SK-N-SH (cell line): Measurements from ENCODE around the gene HCST. TPM values are rescaled to one million over a fixed set of nuclear protein-coding genes. Genes with fewer than 3 reads are reported as not detected.

ENCODE experiments used
- CTCF ChIA-PET: fragments of 300-600, 350-600 bp; formaldehyde crosslinking; extraction: SDS; loops from one replicate; lab custom pipeline; 2021; lab: Yijun Ruan, JAX
- POLR2A ChIA-PET: fragments of 350-600 bp; sonication (Branson Sonifier 250); formaldehyde crosslinking; extraction: SDS; loops from one replicate; lab custom pipeline; 2020; ENCODE audit warnings: antibody characterized with exemption, inconsistent platforms; lab: Yijun Ruan, JAX
- DNase-seq: peaks from one replicate; pipeline ENCODE4 v3.0.0; 2012
- H2AFZ ChIP-seq: fragments of 200-600 bp; sonication (generic); 2 replicates; pipeline ENCODE4 v1.8.1; 2016; ENCODE audit warnings: antibody characterized with exemption, mild to moderate bottlenecking, low read depth
- H3F3A ChIP-seq: fragments of 200-600 bp; sonication (generic); replicated peaks from 2 replicates; pipeline ENCODE3; 2016; ENCODE audit warnings: antibody characterized with exemption, mild to moderate bottlenecking; ENCODE audit not compliant: insufficient read depth
- H3K27ac ChIP-seq, 2 experiments: fragments of 200-500 bp in 1 of 2; fragments of 200-600 bp in 1 of 2; sonication (Bioruptor generic) in 1 of 2; sonication (generic), shearing (Covaris generic) in 1 of 2; 2 replicates each; pipeline versions ENCODE4 v1.5.1 to v1.6.1; 2014 to 2016; ENCODE audit warnings: low read depth in 2 of 2, inconsistent platforms in 1 of 2, low read length in 1 of 2, mild to moderate bottlenecking in 1 of 2, mixed read lengths in 1 of 2
- H3K27me3 ChIP-seq: fragments of 200-600 bp; sonication (generic), shearing (Covaris generic); 2 replicates; pipeline ENCODE4 v1.6.1; 2016; ENCODE audit warnings: mixed run types; ENCODE audit not compliant: insufficient read depth
- H3K36me3 ChIP-seq, 2 experiments: fragments of 200-500 bp in 1 of 2; fragments of 200-600 bp in 1 of 2; sonication (Bioruptor generic) in 1 of 2; sonication (generic) in 1 of 2; replicated peaks in 1 of 2; 2 replicates each; pipeline versions ENCODE3 to v1.5.1; 2014 to 2016; ENCODE audit warnings: low read length in 1 of 2, mild to moderate bottlenecking in 1 of 2; ENCODE audit not compliant: insufficient read depth in 2 of 2, control insufficient read depth in 1 of 2
- H3K4me1 ChIP-seq, 2 experiments: fragments of 200-500 bp in 1 of 2; fragments of 200-600 bp in 1 of 2; sonication (Bioruptor generic) in 1 of 2; sonication (generic), shearing (Covaris generic) in 1 of 2; 2 replicates each; pipeline versions ENCODE4 v1.5.1 to v1.6.1; 2014 to 2016; ENCODE audit warnings: low read depth in 1 of 2, low read length in 1 of 2, mixed run types in 1 of 2; ENCODE audit not compliant: insufficient read depth in 2 of 2, control insufficient read depth in 1 of 2
- H3K4me2 ChIP-seq: fragments of 200-600 bp; sonication (generic), shearing (Covaris generic); 2 replicates; pipeline ENCODE4 v1.6.1; 2017; ENCODE audit warnings: mixed run types
- H3K4me3 ChIP-seq, 2 experiments: fragments of 200-500 bp in 1 of 2; fragments of 200-600 bp in 1 of 2; sonication (Bioruptor generic) in 1 of 2; sonication (generic), shearing (Covaris generic) in 1 of 2; 2 replicates each; pipeline versions ENCODE4 v1.5.1 to v1.8.1; 2014 to 2016; ENCODE audit warnings: low read depth in 2 of 2, inconsistent platforms in 1 of 2, low read length in 1 of 2, mild to moderate bottlenecking in 1 of 2, mixed read lengths in 1 of 2, moderate library complexity in 1 of 2
- H3K79me2 ChIP-seq: fragments of 200-600 bp; sonication (generic); 2 replicates; pipeline ENCODE4 v1.8.1; 2017; ENCODE audit warnings: mild to moderate bottlenecking; ENCODE audit not compliant: insufficient read depth
- H3K9ac ChIP-seq: fragments of 200-600 bp; sonication (generic); 2 replicates; pipeline ENCODE4 v1.6.1; 2017; ENCODE audit warnings: mixed run types
- H3K9me2 ChIP-seq: fragments of 200-600 bp; sonication (generic); 2 replicates; pipeline ENCODE4 v1.6.1; 2017; ENCODE audit warnings: mixed run types
- H3K9me3 ChIP-seq: fragments of 200-600 bp; sonication (generic); 2 replicates; pipeline ENCODE4 v1.6.1; 2017; ENCODE audit warnings: mixed run types, mild to moderate bottlenecking, moderate library complexity
- H4K20me1 ChIP-seq: fragments of 200-600 bp; sonication (generic); 2 replicates; pipeline ENCODE4 v1.6.1; 2017; ENCODE audit warnings: mild to moderate bottlenecking, mixed run types; ENCODE audit not compliant: insufficient read depth
- CHD2 ChIP-seq: fragments of 150-350 bp; IDR thresholded peaks from 2 replicates; pipeline ENCODE4 v1.6.1; 2018; ENCODE audit warnings: low read length; ENCODE audit not compliant: partially characterized antibody
- ELF1 ChIP-seq: IDR thresholded peaks from 2 replicates; pipeline ENCODE4 v1.4.0; 2012
- FOSL2 ChIP-seq: IDR thresholded peaks from 2 replicates; pipeline ENCODE4 v1.4.0; 2012; ENCODE audit warnings: low read depth, mild to moderate bottlenecking, moderate library complexity, borderline replicate concordance
- FOXM1 ChIP-seq: IDR thresholded peaks from 2 replicates; pipeline ENCODE4 v1.4.0; 2012; ENCODE audit warnings: low read depth, mild to moderate bottlenecking
- GABPA ChIP-seq: IDR thresholded peaks from 2 replicates; pipeline ENCODE4 v1.4.0; 2012; ENCODE audit warnings: low read depth, mild to moderate bottlenecking
- JUND ChIP-seq: IDR thresholded peaks from 2 replicates; pipeline ENCODE4 v1.4.0; 2012
- MAX ChIP-seq: IDR thresholded peaks from 2 replicates; pipeline ENCODE4 v1.4.0; 2012; ENCODE audit warnings: low read depth
- NFIC ChIP-seq: IDR thresholded peaks from 2 replicates; pipeline ENCODE4 v1.4.0; 2012; ENCODE audit warnings: borderline replicate concordance
- NRF1 ChIP-seq: IDR thresholded peaks from 2 replicates; pipeline ENCODE4 v1.6.1; 2012; ENCODE audit warnings: low read depth, mild to moderate bottlenecking, low read length
- PBX3 ChIP-seq: IDR thresholded peaks from 2 replicates; pipeline ENCODE4; 2012
- RAD21 ChIP-seq: IDR thresholded peaks from 2 replicates; pipeline ENCODE4 v1.6.1; 2012; ENCODE audit warnings: mild to moderate bottlenecking, low read length
- REST ChIP-seq: IDR thresholded peaks from 2 replicates; pipeline ENCODE4 v1.6.1; 2012; ENCODE audit warnings: mild to moderate bottlenecking, low read depth, low read length, moderate library complexity
- RFX5 ChIP-seq: IDR thresholded peaks from 2 replicates; pipeline ENCODE4 v1.6.1; 2012; ENCODE audit warnings: mild to moderate bottlenecking, improper control_type of control experiment, low read length
- TAF1 ChIP-seq: IDR thresholded peaks from 2 replicates; pipeline ENCODE4 v1.6.1; 2012; ENCODE audit warnings: low read depth, mild to moderate bottlenecking, low read length, moderate library complexity, borderline replicate concordance
- TEAD4 ChIP-seq: IDR thresholded peaks from 2 replicates; pipeline ENCODE4 v1.4.0; 2012; ENCODE audit warnings: mild to moderate bottlenecking, borderline replicate concordance; ENCODE audit not compliant: insufficient read depth
- YY1 ChIP-seq: IDR thresholded peaks from 2 replicates; pipeline ENCODE4 v1.4.0; 2012; ENCODE audit warnings: low read depth, mild to moderate bottlenecking
- WGBS: methylation state at CpG from one replicate; pipeline ENCODE4 v1.1.6; 2017; ENCODE audit warnings: low lambda C conversion rate; 5-methylcytosine and 5-hydroxymethylcytosine counted together
- polyA plus RNA-seq, 3 experiments: library from polyadenylated mRNA; depleted of rRNA; stranded (reverse); fragments of >200 nt; gene quantifications; 2 replicates each; pipeline ENCODE4 v1.2.3, GENCODE V29; 2012
- TF ChIP-seq, protein P1 (sequence below): IDR thresholded peaks from 2 replicates; pipeline ENCODE4 v1.4.0; 2012; ENCODE audit warnings: low read depth, borderline replicate concordance
- TF ChIP-seq, protein P2 (sequence below): IDR thresholded peaks from 2 replicates; pipeline ENCODE4 v1.4.0; 2012; ENCODE audit warnings: low read depth, borderline replicate concordance
- TF ChIP-seq, protein P3 (sequence below): fragments of 150-350 bp; IDR thresholded peaks from 2 replicates; pipeline ENCODE4 v1.6.1; 2017; ENCODE audit warnings: antibody characterized with exemption, low read length, low read depth, borderline replicate concordance

The HCST gene
- polyA plus RNA-seq, 1 of the 3 experiments (the other 2 are of a cell fraction) = 0.59 TPM

GRCh38 chr19:35894342-35894741 lies 8.0 kb upstream of the HCST start:
- ChIA-PET POLR2A (no interaction called here), CTCF (interaction anchor here (1.7 to 4.6 kb wide), 2 partner anchors 13 to 38 kb away, joined by 4 to 21 read pairs; no protein-coding TSS in a partner anchor)
- H3K9ac ChIP-seq = no peak overlapping the region
- H2AFZ ChIP-seq = no peak overlapping the region
- peaks cover 0 to 12% of the 10 kb centered on the region in 2 experiments for H3K36me3 ChIP-seq
- no peaks in the 10 kb centered on the region for H3K9me3 ChIP-seq
- H3K4me2 ChIP-seq = no peak overlapping the region
- no peaks in the 10 kb centered on the region for H3F3A ChIP-seq
- no peak overlapping the region for H3K27ac ChIP-seq
- peaks cover 11% of the 10 kb centered on the region; the same call in 1 of the 2 replicates for H3K79me2 ChIP-seq
- no peaks in the 10 kb centered on the region for H4K20me1 ChIP-seq
- no peaks in the 10 kb centered on the region for H3K27me3 ChIP-seq
- no peak overlapping the region for H3K4me3 ChIP-seq
- H3K4me1 ChIP-seq = peaks cover 4 to 5% of the 10 kb centered on the region in 2 experiments; a peak in 1 of 4 replicates
- 100% methylated on average over 2 of the region's 2 CpGs for WGBS
- no peak for DNase-seq
- no peaks in the 10 kb centered on the region for H3K9me2 ChIP-seq
- TF ChIP-seq FOXM1 (no peak), TAF1 (no peak), GABPA (no peak), NFIC (no peak), CHD2 (no peak), FOSL2 (no peak), ELF1 (no peak), TEAD4 (no peak)
- TF ChIP-seq, protein P1, sequence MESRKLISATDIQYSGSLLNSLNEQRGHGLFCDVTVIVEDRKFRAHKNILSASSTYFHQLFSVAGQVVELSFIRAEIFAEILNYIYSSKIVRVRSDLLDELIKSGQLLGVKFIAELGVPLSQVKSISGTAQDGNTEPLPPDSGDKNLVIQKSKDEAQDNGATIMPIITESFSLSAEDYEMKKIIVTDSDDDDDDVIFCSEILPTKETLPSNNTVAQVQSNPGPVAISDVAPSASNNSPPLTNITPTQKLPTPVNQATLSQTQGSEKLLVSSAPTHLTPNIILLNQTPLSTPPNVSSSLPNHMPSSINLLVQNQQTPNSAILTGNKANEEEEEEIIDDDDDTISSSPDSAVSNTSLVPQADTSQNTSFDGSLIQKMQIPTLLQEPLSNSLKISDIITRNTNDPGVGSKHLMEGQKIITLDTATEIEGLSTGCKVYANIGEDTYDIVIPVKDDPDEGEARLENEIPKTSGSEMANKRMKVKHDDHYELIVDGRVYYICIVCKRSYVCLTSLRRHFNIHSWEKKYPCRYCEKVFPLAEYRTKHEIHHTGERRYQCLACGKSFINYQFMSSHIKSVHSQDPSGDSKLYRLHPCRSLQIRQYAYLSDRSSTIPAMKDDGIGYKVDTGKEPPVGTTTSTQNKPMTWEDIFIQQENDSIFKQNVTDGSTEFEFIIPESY = no peak

GRCh38 chr19:35895911-35896642 lies 6.3 kb upstream of the HCST start:
- Histone ChIP-seq H3K27ac (no peak overlapping the region), H3K9me2 (no peaks in the 10 kb centered on the region), H3K4me3 (no peak overlapping the region), H3K9me3 (no peaks in the 10 kb centered on the region), H3F3A (peaks cover 3% of the 10 kb centered on the region), H4K20me1 (no peaks in the 10 kb centered on the region), H2AFZ (no peak overlapping the region), H3K79me2 (peaks cover 11% of the 10 kb centered on the region; the same call in 1 of the 2 replicates), H3K4me1 (peaks cover 5 to 8% of the 10 kb centered on the region in 2 experiments; a peak in 3 of 4 replicates), H3K4me2 (no peak overlapping the region), H3K36me3 (peaks cover 0 to 10% of the 10 kb centered on the region in 2 experiments), H3K27me3 (no peaks in the 10 kb centered on the region), H3K9ac (no peak overlapping the region)
- DNase-seq = no peak
- ChIA-PET CTCF (interaction anchor here (3.0 kb wide), 1 partner anchor 36 kb away, joined by 11 read pairs; no protein-coding TSS in a partner anchor), POLR2A (interaction anchor here (1.2 kb wide), 1 partner anchor 219 kb away, joined by 3 read pairs; the partner anchor contains the start of genes POLR2I and TBCB)
- WGBS = 87% methylated on average over 14 of the region's 21 CpGs
- TF ChIP-seq, protein P2, sequence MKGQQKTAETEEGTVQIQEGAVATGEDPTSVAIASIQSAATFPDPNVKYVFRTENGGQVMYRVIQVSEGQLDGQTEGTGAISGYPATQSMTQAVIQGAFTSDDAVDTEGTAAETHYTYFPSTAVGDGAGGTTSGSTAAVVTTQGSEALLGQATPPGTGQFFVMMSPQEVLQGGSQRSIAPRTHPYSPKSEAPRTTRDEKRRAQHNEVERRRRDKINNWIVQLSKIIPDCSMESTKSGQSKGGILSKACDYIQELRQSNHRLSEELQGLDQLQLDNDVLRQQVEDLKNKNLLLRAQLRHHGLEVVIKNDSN = no peak
- no peak for TF ChIP-seq CHD2
- no peak for TF ChIP-seq RAD21
- no peak for TF ChIP-seq RFX5
- TF ChIP-seq JUND = no peak
- no peak for TF ChIP-seq REST
- TF ChIP-seq NFIC = no peak
- TF ChIP-seq, protein P3, sequence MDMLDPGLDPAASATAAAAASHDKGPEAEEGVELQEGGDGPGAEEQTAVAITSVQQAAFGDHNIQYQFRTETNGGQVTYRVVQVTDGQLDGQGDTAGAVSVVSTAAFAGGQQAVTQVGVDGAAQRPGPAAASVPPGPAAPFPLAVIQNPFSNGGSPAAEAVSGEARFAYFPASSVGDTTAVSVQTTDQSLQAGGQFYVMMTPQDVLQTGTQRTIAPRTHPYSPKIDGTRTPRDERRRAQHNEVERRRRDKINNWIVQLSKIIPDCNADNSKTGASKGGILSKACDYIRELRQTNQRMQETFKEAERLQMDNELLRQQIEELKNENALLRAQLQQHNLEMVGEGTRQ = no peak
- no peak for TF ChIP-seq PBX3
- TF ChIP-seq NRF1 = no peak
- no peak for TF ChIP-seq ELF1
- no peak for TF ChIP-seq YY1
- no peak for TF ChIP-seq MAX
